Mesenchymal stem cell (in vitro differentiated cells and primary cell): Measurements from ENCODE around the gene TAGLN.

Experiments used
- DNase-seq: peaks from one replicate; pipeline ENCODE4 v3.0.0-alpha.2; 2013
- H2AFZ ChIP-seq: one replicate; pipeline ENCODE4 v1.6.1; 2013; ENCODE audit warnings: low read depth, mild to moderate bottlenecking, control low read depth, inconsistent platforms, low read length, moderate library complexity
- H2AK5ac ChIP-seq: 2 replicates; pipeline ENCODE4 v1.6.1; 2013; ENCODE audit warnings: low read length, moderate library complexity, mild to moderate bottlenecking, inconsistent platforms; ENCODE audit not compliant: severe bottlenecking
- H2BK120ac ChIP-seq: one replicate; pipeline ENCODE4 v1.6.1; 2013; ENCODE audit warnings: low read depth, mild to moderate bottlenecking, inconsistent platforms, low read length, moderate library complexity
- H2BK12ac ChIP-seq, 2 experiments: one replicate each; pipeline ENCODE4 v1.6.1; 2013; ENCODE audit warnings: inconsistent platforms in 2 of 2, low read length in 2 of 2, mild to moderate bottlenecking in 2 of 2, moderate library complexity in 2 of 2, control low read depth in 1 of 2
- H2BK15ac ChIP-seq: one replicate; pipeline ENCODE4 v1.6.1; 2013; ENCODE audit warnings: mild to moderate bottlenecking, low read depth, inconsistent platforms; ENCODE audit not compliant: poor library complexity, severe bottlenecking
- H2BK5ac ChIP-seq: 2 replicates; pipeline ENCODE4 v1.6.1; 2013; ENCODE audit warnings: low read depth, mild to moderate bottlenecking, low read length, control low read depth, inconsistent platforms; ENCODE audit not compliant: poor library complexity, severe bottlenecking
- H3K14ac ChIP-seq, 2 experiments: one replicate each; pipeline ENCODE4 v1.6.1; 2013; ENCODE audit warnings: inconsistent platforms in 2 of 2, low read length in 2 of 2, control low read depth in 1 of 2, mild to moderate bottlenecking in 1 of 2, moderate library complexity in 1 of 2
- H3K18ac ChIP-seq, 2 experiments: one replicate each; pipeline ENCODE4 v1.6.1; 2013; ENCODE audit warnings: inconsistent platforms in 2 of 2, low read length in 2 of 2, control low read depth in 1 of 2, low read depth in 1 of 2, mild to moderate bottlenecking in 1 of 2
- H3K23ac ChIP-seq, 2 experiments: one replicate each; pipeline ENCODE4 v1.6.1; 2013; ENCODE audit warnings: inconsistent platforms in 2 of 2, low read length in 2 of 2, mild to moderate bottlenecking in 2 of 2, moderate library complexity in 2 of 2, control low read depth in 1 of 2
- H3K27ac ChIP-seq: 2 replicates; pipeline ENCODE4 v1.5.1; 2013; ENCODE audit warnings: mild to moderate bottlenecking, moderate library complexity, low read length, control low read depth, inconsistent platforms; ENCODE audit not compliant: poor library complexity, severe bottlenecking
- H3K27me3 ChIP-seq, 2 experiments: 2 replicates each; pipeline versions ENCODE4 v1.6.1 to v1.7.0; 2013; ENCODE audit warnings: low read length in 2 of 2, mild to moderate bottlenecking in 2 of 2, moderate library complexity in 2 of 2, control low read depth in 1 of 2, inconsistent platforms in 1 of 2; ENCODE audit not compliant: control insufficient read depth in 1 of 2, insufficient read depth in 1 of 2
- H3K36me3 ChIP-seq, 2 experiments: 2 replicates each; pipeline versions ENCODE4 v1.6.1 to v1.7.0; 2013; ENCODE audit warnings: low read length in 2 of 2, control low read depth in 1 of 2, inconsistent platforms in 1 of 2, low read depth in 1 of 2, mild to moderate bottlenecking in 1 of 2; ENCODE audit not compliant: insufficient read depth in 2 of 2, control insufficient read depth in 1 of 2
- H3K4ac ChIP-seq, 2 experiments: one replicate each; pipeline ENCODE4 v1.6.1; 2013; ENCODE audit warnings: inconsistent platforms in 2 of 2, low read length in 2 of 2, mild to moderate bottlenecking in 2 of 2, moderate library complexity in 2 of 2, control low read depth in 1 of 2, low read depth in 1 of 2
- H3K4me1 ChIP-seq: 2 replicates; pipeline ENCODE4 v1.6.1; 2013; ENCODE audit warnings: low read depth, low read length, control low read depth; ENCODE audit not compliant: control insufficient read depth, insufficient read depth
- H3K4me2 ChIP-seq: 2 replicates; pipeline ENCODE4 v1.6.1; 2013; ENCODE audit warnings: low read length, mild to moderate bottlenecking, inconsistent platforms; ENCODE audit not compliant: poor library complexity, severe bottlenecking
- H3K4me3 ChIP-seq, 2 experiments: 2 replicates each; pipeline versions ENCODE4 v1.5.1 to v1.7.0; 2013; ENCODE audit warnings: low read length in 2 of 2, mild to moderate bottlenecking in 2 of 2, control low read depth in 1 of 2, low read depth in 1 of 2; ENCODE audit not compliant: insufficient read depth in 1 of 2
- H3K79me1 ChIP-seq: replicated peaks from 2 replicates; pipeline ENCODE4 v1.6.1; 2013; ENCODE audit warnings: mild to moderate bottlenecking, control low read depth, low read length, inconsistent platforms; ENCODE audit not compliant: poor library complexity, severe bottlenecking
- H3K9ac ChIP-seq: 2 replicates; pipeline ENCODE4 v1.7.0; 2013; ENCODE audit warnings: mild to moderate bottlenecking, low read length, moderate library complexity
- H3K9me3 ChIP-seq: 2 replicates; pipeline ENCODE4 v1.7.0; 2013; ENCODE audit warnings: mild to moderate bottlenecking, low read length; ENCODE audit not compliant: control insufficient read depth
- H4K8ac ChIP-seq: one replicate; pipeline ENCODE4 v1.6.1; 2013; ENCODE audit warnings: inconsistent platforms, mild to moderate bottlenecking, low read length, moderate library complexity
- H4K91ac ChIP-seq: one replicate; pipeline ENCODE4 v1.6.1; 2013; ENCODE audit warnings: mild to moderate bottlenecking, low read length, inconsistent platforms
- WGBS: methylation state at CpG from one replicate; pipeline ENCODE4 v1.1.7; 2013; ENCODE audit warnings: mixed read lengths; 5-methylcytosine and 5-hydroxymethylcytosine counted together

Gene TAGLN

GRCh38 chr11:117230999-117231841, 32.0 kb downstream of the TAGLN start:
- Histone ChIP-seq H2BK120ac (no peak overlapping the region), H2BK12ac (peak overlapping the region in 1 of 2 experiments; percentile 7), H3K27ac (peak overlapping the region; percentile 50), H3K79me1 (peaks cover 22% of the 10 kb centered on the region), H3K18ac (peak overlapping the region; percentile 41 to 68), H2AK5ac (no peak overlapping the region), H3K9me3 (no peaks in the 10 kb centered on the region), H3K36me3 (peaks cover 33 to 38% of the 10 kb centered on the region in 2 experiments), H3K4ac (peak overlapping the region; percentile 43 to 75), H3K23ac (no peak overlapping the region), H3K4me1 (peaks cover 1% of the 10 kb centered on the region), H3K4me3 (peak overlapping the region; percentile 82 to 94), H2AFZ (peak overlapping the region; percentile 49), H3K27me3 (no peaks in the 10 kb centered on the region), H3K4me2 (peak overlapping the region; percentile 91), H3K14ac (no peak overlapping the region), H2BK15ac (no peak overlapping the region), H3K9ac (peak overlapping the region; percentile 98), H2BK5ac (no peak overlapping the region), H4K8ac (peak overlapping the region; percentile 71), H4K91ac (no peak overlapping the region)
- DNase-seq = no peak
- WGBS = 16% methylated on average over 14 of the region's 14 CpGs

GRCh38 chr11:117231842-117232091, 32.6 kb downstream of the TAGLN start, which contains the start of gene PCSK7:
TSS of gene PCSK7 (minus strand) at chr11:117232073. CDS start at chr11:117229844, 2,229 bp downstream.
- peak within 1 kb of the TSS; percentile 95 for H2BK120ac ChIP-seq
- no peaks in the 10 kb centered on the region for H3K9me3 ChIP-seq
- peak; percentile 76 for DNase-seq
- peak within 1 kb of the TSS; percentile 82 to 94 for H3K4me3 ChIP-seq
- H3K4me2 ChIP-seq = peak within 1 kb of the TSS; percentile 91
- H2BK15ac ChIP-seq = peak within 1 kb of the TSS; percentile 57
- H2AFZ ChIP-seq = peak within 1 kb of the TSS; percentile 66
- no peak within 1 kb of the TSS for H2BK5ac ChIP-seq
- peaks cover 24% of the 10 kb centered on the region for H3K79me1 ChIP-seq
- no peak within 1 kb of the TSS for H2AK5ac ChIP-seq
- no peak within 1 kb of the TSS for H3K23ac ChIP-seq
- peak within 1 kb of the TSS; percentile 66 for H4K91ac ChIP-seq
- H3K4ac ChIP-seq = peak within 1 kb of the TSS; percentile 83 to 88
- H2BK12ac ChIP-seq = peak within 1 kb of the TSS; percentile 7 to 45
- peaks cover 1% of the 10 kb centered on the region for H3K4me1 ChIP-seq
- WGBS = 0% methylated on average over 11 of the region's 13 CpGs
- H3K18ac ChIP-seq = peak within 1 kb of the TSS; percentile 68 to 83
- peak within 1 kb of the TSS; percentile 50 for H3K27ac ChIP-seq
- peak within 1 kb of the TSS; percentile 98 for H3K9ac ChIP-seq
- H3K36me3 ChIP-seq = peaks cover 33 to 39% of the 10 kb centered on the region in 2 experiments
- peak within 1 kb of the TSS; percentile 96 for H4K8ac ChIP-seq
- peak within 1 kb of the TSS; percentile 25 to 78 for H3K14ac ChIP-seq
- no peaks in the 10 kb centered on the region for H3K27me3 ChIP-seq

GRCh38 chr11:117232092-117232878, 33.1 kb downstream of the TAGLN start, which contains the start of gene RNF214:
TSS of gene RNF214 (plus strand) at chr11:117232671. CDS start at chr11:117234273, 1,602 bp downstream.
- H4K91ac ChIP-seq = peak within 1 kb of the TSS; percentile 66
- peaks cover 1% of the 10 kb centered on the region for H3K4me1 ChIP-seq
- H3K4me2 ChIP-seq = peak within 1 kb of the TSS; percentile 91
- no peaks in the 10 kb centered on the region for H3K27me3 ChIP-seq
- WGBS = under 1% methylated on average over 47 of the region's 94 CpGs
- peak; percentile 66 for DNase-seq
- peak within 1 kb of the TSS; percentile 96 for H4K8ac ChIP-seq
- peak within 1 kb of the TSS; percentile 50 for H3K27ac ChIP-seq
- peak within 1 kb of the TSS; percentile 57 for H2BK15ac ChIP-seq
- peak within 1 kb of the TSS; percentile 82 to 94 for H3K4me3 ChIP-seq
- peak within 1 kb of the TSS; percentile 98 for H3K9ac ChIP-seq
- peak within 1 kb of the TSS; percentile 83 to 88 for H3K4ac ChIP-seq
- H3K18ac ChIP-seq = peak within 1 kb of the TSS; percentile 68 to 83
- no peak within 1 kb of the TSS for H3K23ac ChIP-seq
- peaks cover 28 to 35% of the 10 kb centered on the region in 2 experiments for H3K36me3 ChIP-seq
- H2AK5ac ChIP-seq = peak within 1 kb of the TSS; percentile 3
- peak within 1 kb of the TSS; percentile 66 for H2AFZ ChIP-seq
- peak within 1 kb of the TSS; percentile 7 to 45 for H2BK12ac ChIP-seq
- peaks cover 26% of the 10 kb centered on the region for H3K79me1 ChIP-seq
- peak within 1 kb of the TSS; percentile 25 to 78 for H3K14ac ChIP-seq
- H3K9me3 ChIP-seq = no peaks in the 10 kb centered on the region
- H2BK5ac ChIP-seq = no peak within 1 kb of the TSS
- H2BK120ac ChIP-seq = peak within 1 kb of the TSS; percentile 95
